Measurements from ENCODE around the gene TES. TPM values are rescaled to one million over a fixed set of nuclear protein-coding genes. Genes with fewer than 3 reads are reported as not detected.

TES gene
- total and polyA plus RNA-seq, 5 experiments from 2014 or later, result 119 to 185 (median 177) TPM

DNA sequence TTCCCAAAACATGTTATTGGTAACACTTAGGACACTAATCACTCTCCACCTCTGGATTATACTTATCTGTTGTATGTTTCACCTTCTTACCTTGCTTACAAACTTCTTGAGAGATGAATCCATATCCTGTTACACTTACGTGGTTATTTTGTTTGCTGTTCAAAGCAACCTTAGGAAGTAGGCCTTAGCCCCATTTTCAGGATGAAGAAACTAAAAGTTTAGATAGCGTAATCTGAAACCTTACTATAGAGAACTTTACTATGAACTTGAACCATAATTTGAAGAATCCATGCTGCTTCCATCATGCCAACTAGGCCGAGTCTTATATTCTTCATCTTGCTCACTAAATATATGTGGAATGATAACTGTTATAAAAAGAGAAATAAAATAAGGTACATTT, 4.6 kb downstream of the TES start:
- ATAC-seq (no peak), DNase-seq (no peak)
- POLR2A ChIA-PET, result no interaction called here
- Mint-ChIP-seq H3K4me3 (peak overlapping the region; percentile 24 to 99 (median 84)), H3K27ac (peak overlapping the region; percentile 1 to 99 (median 98)), H3K4me1 (peaks cover 36 to 85% (median 68%) of the 10 kb centered on the region in 4 donors), H3K36me3 (peaks cover 0 to 8% (median 7%) of the 10 kb centered on the region in 3 donors), H3K27me3 (no peaks in the 10 kb centered on the region), H3K9me3 (peaks cover 0 to 3% (median 0%) of the 10 kb centered on the region in 9 donors)

DNA sequence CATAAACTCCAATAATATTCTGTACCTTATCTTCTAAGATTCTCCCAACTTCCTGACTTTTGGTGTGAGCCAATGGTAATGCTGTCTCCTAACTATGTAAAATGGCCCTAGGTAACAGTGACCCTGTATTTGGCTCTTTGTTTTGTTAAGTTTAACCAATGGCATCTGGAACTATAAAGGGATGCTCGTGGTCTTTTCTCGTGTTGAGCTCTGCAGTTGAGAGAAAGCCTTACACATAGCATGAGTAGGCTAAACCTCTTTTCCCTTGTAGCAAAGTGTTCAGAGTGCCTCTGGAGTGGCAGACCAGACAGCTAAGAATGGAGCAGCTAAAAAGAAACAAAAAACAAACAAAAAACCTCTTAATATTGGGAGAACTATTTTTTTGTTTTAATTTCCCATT, 5.2 kb downstream of the TES start:
- ATAC-seq, result no peak
- Mint-ChIP-seq H3K27ac (peak overlapping the region in 9 of 10 donors; percentile 24 to 99 (median 97)), H3K4me3 (peak overlapping the region in 9 of 10 donors; percentile 12 to 99 (median 56)), H3K36me3 (peaks cover 0 to 8% (median 7%) of the 10 kb centered on the region in 3 donors), H3K27me3 (no peaks in the 10 kb centered on the region), H3K4me1 (peaks cover 39 to 89% (median 74%) of the 10 kb centered on the region in 4 donors), H3K9me3 (peaks cover 0 to 3% (median 0%) of the 10 kb centered on the region in 9 donors)
- no peak for DNase-seq
- POLR2A ChIA-PET, result interaction anchor here (1.5 to 1.6 kb wide), 2 partner anchors 10 to 17 kb away, joined by 3 to 5 read pairs; no protein-coding TSS in a partner anchor

GRCh38 chr7:116216956-116217571, 6.7 kb downstream of the TES start:
- H3K4me3 Mint-ChIP-seq, result peak overlapping the region in 7 of 10 donors; percentile 5 to 56 (median 39)
- peaks cover 0 to 9% (median 0%) of the 10 kb centered on the region in 3 donors for H3K36me3 Mint-ChIP-seq
- peak overlapping the region in 7 of 10 donors; percentile 23 to 99 (median 50) for H3K27ac Mint-ChIP-seq
- POLR2A ChIA-PET, result interaction anchor here (1.6 kb wide), 1 partner anchor 9 kb away, joined by 5 read pairs; no protein-coding TSS in a partner anchor
- DNase-seq, result no peak
- peaks cover 0 to 3% (median 0%) of the 10 kb centered on the region in 9 donors for H3K9me3 Mint-ChIP-seq
- peak in 1 of 2 donors; percentile 45 for ATAC-seq
- no peaks in the 10 kb centered on the region for H3K27me3 Mint-ChIP-seq
- H3K4me1 Mint-ChIP-seq, result peaks cover 42 to 96% (median 85%) of the 10 kb centered on the region in 4 donors

- peaks cover 42 to 96% (median 84%) of the 10 kb centered on the region in 4 donors for H3K4me1 Mint-ChIP-seq
- no peaks in the 10 kb centered on the region for H3K27me3 Mint-ChIP-seq
- POLR2A ChIA-PET, result no interaction called here
- ATAC-seq, result no peak
- H3K36me3 Mint-ChIP-seq, result peaks cover 0 to 10% (median 0%) of the 10 kb centered on the region in 3 donors
- peak overlapping the region; percentile 6 to 80 (median 52) for H3K27ac Mint-ChIP-seq
- DNase-seq, result no peak
- peak overlapping the region; percentile 25 to 58 (median 36) for H3K4me3 Mint-ChIP-seq
- H3K9me3 Mint-ChIP-seq, result peaks cover 0 to 3% (median 0%) of the 10 kb centered on the region in 9 donors
These were observed 7.8 kb downstream of the TES start for GRCh38 chr7:116218051-116218645.

DNA sequence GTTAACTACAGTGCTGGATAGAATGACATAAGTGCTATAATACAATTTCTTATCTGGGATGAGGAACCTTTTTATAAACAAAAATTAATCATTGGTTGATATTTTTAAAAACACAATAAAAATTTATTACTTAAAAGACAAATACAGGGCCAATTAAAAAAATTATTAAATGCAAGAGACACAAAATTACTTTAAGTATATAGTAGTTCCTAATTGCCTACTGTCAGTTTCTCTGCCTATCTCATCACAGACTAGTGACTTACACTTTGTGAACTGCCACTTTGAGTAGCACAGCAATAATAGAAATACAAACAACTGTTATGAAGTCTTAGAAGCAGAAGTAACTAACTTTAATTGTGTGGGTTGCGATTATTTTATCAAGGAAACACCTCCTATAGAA, 8.4 kb downstream of the TES start:
- DNase-seq (no peak), ATAC-seq (no peak)
- H3K27ac Mint-ChIP-seq, result peak overlapping the region in 7 of 10 donors; percentile 25 to 80 (median 37)
- POLR2A ChIA-PET, result interaction anchor here (1.7 kb wide), 1 partner anchor 9 kb away, joined by 7 read pairs; the partner anchor contains the start of gene TES
- H3K9me3 Mint-ChIP-seq, result peaks cover 0 to 3% (median 0%) of the 10 kb centered on the region in 9 donors
- H3K4me3 Mint-ChIP-seq, result peak overlapping the region in 9 of 10 donors; percentile 28 to 58 (median 38)
- peaks cover 45 to 96% (median 85%) of the 10 kb centered on the region in 4 donors for H3K4me1 Mint-ChIP-seq
- H3K36me3 Mint-ChIP-seq, result peaks cover 0 to 10% (median 0%) of the 10 kb centered on the region in 3 donors
- H3K27me3 Mint-ChIP-seq, result no peaks in the 10 kb centered on the region

DNA sequence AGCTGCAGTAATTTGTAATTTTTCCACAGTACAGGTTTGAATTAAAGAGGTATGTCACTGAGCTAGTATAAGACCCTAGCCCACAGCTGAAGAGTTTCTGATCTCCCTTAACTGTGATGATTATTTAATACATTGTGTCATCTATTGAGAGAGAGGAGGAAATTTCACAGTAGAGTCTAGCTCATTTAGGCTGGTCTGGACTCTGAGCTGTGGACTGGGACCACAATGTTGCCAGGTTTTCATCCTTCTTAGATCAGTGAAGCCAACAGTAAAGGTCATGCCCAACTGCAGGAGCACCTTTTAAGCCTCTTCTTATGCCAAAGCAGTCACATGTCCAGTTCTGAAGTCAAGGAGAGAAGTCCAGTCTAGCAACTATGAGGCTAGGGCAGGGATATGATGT, 8.9 kb downstream of the TES start:
- Mint-ChIP-seq H3K4me1 (peaks cover 48 to 96% (median 86%) of the 10 kb centered on the region in 4 donors), H3K27me3 (no peaks in the 10 kb centered on the region), H3K27ac (peak overlapping the region in 6 of 10 donors; percentile 11 to 82 (median 71)), H3K36me3 (peaks cover 0 to 10% (median 0%) of the 10 kb centered on the region in 3 donors), H3K9me3 (peaks cover 0 to 3% (median 0%) of the 10 kb centered on the region in 9 donors), H3K4me3 (peak overlapping the region in 9 of 10 donors; percentile 13 to 58 (median 51))
- ATAC-seq (no peak), DNase-seq (no peak)
- POLR2A ChIA-PET, result interaction anchor here (1.7 kb wide), 1 partner anchor 9 kb away, joined by 7 read pairs; the partner anchor contains the start of gene TES

DNA sequence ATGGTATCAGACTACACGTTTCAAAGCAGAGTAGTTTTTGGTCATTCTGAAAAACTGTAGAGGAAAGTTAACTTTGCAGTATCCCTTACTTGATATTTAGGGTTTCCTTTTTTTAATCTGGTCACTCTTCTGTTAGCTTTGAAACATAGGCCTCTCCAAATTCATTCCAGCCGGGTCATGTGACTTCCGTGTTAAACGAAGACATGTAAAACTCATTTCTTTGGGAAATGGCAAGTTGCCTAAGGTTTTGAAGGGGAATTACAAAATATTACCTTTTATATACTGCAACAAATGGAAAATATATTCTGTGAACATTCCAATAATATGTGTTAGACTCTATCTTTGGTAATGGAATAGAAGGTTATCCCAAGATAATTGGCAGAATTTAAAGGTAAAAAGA, 9.5 kb downstream of the TES start:
- Mint-ChIP-seq H3K27me3 (no peaks in the 10 kb centered on the region), H3K4me3 (peak overlapping the region in 8 of 10 donors; percentile 14 to 58 (median 52)), H3K36me3 (peaks cover 0 to 7% (median 0%) of the 10 kb centered on the region in 3 donors), H3K9me3 (peaks cover 0 to 3% (median 0%) of the 10 kb centered on the region in 9 donors), H3K4me1 (peaks cover 49 to 96% (median 86%) of the 10 kb centered on the region in 4 donors), H3K27ac (peak overlapping the region in 5 of 10 donors; percentile 50 to 80 (median 73))
- POLR2A ChIA-PET, result interaction anchor here (1.7 kb wide), 1 partner anchor 10 kb away, joined by 7 read pairs; the partner anchor contains the start of gene TES
- ATAC-seq, result no peak
- DNase-seq, result no peak

DNA sequence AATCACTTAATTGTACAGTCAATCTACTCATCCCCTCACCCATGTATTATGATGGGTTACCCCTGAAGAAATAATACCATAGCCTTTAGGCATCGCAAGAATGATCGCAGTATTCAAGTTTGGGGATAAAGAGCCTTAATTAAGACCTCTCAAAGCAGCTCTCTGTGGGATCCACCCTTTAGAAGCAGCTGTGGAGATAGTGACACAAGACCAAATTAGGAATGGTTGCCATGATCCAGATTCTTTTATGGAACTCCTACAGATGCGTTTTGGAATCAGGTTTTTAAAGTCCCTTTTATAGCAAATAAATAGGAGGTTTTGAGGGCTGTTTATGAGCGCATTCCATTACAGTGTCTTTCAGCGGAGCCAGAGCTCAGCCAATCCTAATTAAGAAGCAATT, 12.2 kb downstream of the TES start:
- no peaks in the 10 kb centered on the region for H3K27me3 Mint-ChIP-seq
- peak overlapping the region in 8 of 10 donors; percentile 12 to 63 (median 50) for H3K27ac Mint-ChIP-seq
- peaks cover 52 to 93% (median 90%) of the 10 kb centered on the region in 4 donors for H3K4me1 Mint-ChIP-seq
- peaks cover 0 to 6% (median 0%) of the 10 kb centered on the region in 3 donors for H3K36me3 Mint-ChIP-seq
- POLR2A ChIA-PET, result no interaction called here
- peak overlapping the region in 4 of 10 donors; percentile 35 to 68 (median 44) for H3K4me3 Mint-ChIP-seq
- DNase-seq (no peak), ATAC-seq (no peak)
- H3K9me3 Mint-ChIP-seq, result no peaks in the 10 kb centered on the region

DNA sequence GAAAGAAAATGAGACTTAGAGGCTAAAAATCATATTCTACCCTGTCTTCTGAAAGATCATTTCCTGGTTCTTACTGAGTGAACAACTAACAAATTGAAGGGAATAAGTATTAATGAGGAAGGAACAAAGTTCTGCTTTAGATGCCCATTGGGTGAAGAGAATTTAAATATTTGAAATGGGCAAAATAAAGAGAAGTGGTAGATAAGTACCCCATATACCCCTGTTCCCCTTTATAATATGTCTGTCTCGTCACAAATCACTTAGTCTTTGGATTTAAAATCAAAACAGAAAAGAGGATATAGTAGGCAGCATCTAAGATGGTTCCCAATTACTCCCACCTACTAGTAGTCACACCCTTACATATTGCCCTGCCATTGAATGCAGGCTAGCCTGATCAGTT, 13.2 kb downstream of the TES start:
- DNase-seq (no peak), ATAC-seq (no peak)
- POLR2A ChIA-PET, result interaction anchor here (3.9 kb wide), 1 partner anchor 13 kb away, joined by 21 read pairs; the partner anchor contains the start of gene TES
- Mint-ChIP-seq H3K27ac (peak overlapping the region in 9 of 10 donors; percentile 19 to 79 (median 71)), H3K9me3 (no peaks in the 10 kb centered on the region), H3K4me3 (peak overlapping the region in 9 of 10 donors; percentile 5 to 82 (median 55)), H3K4me1 (peaks cover 43 to 94% (median 89%) of the 10 kb centered on the region in 4 donors), H3K36me3 (peaks cover 0 to 2% (median 0%) of the 10 kb centered on the region in 3 donors), H3K27me3 (no peaks in the 10 kb centered on the region)

GRCh38 chr7:116224492-116225098, 14.3 kb downstream of the TES start:
- H3K4me3 Mint-ChIP-seq, result peak overlapping the region; percentile 26 to 82 (median 66)
- H3K36me3 Mint-ChIP-seq, result peaks cover 0 to 2% (median 0%) of the 10 kb centered on the region in 3 donors
- H3K27me3 Mint-ChIP-seq, result no peaks in the 10 kb centered on the region
- H3K27ac Mint-ChIP-seq, result peak overlapping the region in 9 of 10 donors; percentile 29 to 79 (median 71)
- H3K9me3 Mint-ChIP-seq, result no peaks in the 10 kb centered on the region
- ATAC-seq (peak; percentile 54 to 72), DNase-seq (no peak)
- peaks cover 42 to 93% (median 88%) of the 10 kb centered on the region in 4 donors for H3K4me1 Mint-ChIP-seq
- POLR2A ChIA-PET, result interaction anchor here (3.9 kb wide), 1 partner anchor 14 kb away, joined by 21 read pairs; the partner anchor contains the start of gene TES

DNA sequence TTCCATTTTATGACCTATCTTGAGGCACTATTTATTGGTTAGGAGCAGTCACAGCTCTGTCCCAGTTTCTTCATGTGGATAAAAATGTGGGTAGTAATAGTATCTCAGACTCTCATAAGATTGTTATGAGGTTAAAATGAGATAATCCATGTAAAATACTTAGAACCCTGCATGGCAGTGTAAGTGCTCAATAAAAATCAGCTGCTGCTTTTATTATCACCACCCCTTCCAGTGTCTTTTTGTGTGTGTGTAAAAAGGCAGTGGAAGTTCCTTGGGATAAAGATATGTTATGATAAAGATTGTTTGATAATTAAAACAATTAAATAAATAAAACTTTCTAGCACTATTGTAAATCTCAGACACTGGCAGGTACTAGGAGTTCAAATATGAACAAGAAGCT, 15.5 kb downstream of the TES start:
- Mint-ChIP-seq H3K27ac (peak overlapping the region in 4 of 10 donors; percentile 33 to 78 (median 60)), H3K36me3 (peaks cover 0 to 2% (median 0%) of the 10 kb centered on the region in 3 donors), H3K4me1 (peaks cover 46 to 93% (median 88%) of the 10 kb centered on the region in 4 donors), H3K4me3 (peak overlapping the region in 3 of 10 donors; percentile 4 to 44 (median 25)), H3K27me3 (no peaks in the 10 kb centered on the region), H3K9me3 (no peaks in the 10 kb centered on the region)
- ATAC-seq (no peak), DNase-seq (no peak)
- POLR2A ChIA-PET, result interaction anchor here (1.3 to 3.9 kb wide), 2 partner anchors 10 to 15 kb away, joined by 5 to 21 read pairs; partner anchors contain the start of gene TES

DNA sequence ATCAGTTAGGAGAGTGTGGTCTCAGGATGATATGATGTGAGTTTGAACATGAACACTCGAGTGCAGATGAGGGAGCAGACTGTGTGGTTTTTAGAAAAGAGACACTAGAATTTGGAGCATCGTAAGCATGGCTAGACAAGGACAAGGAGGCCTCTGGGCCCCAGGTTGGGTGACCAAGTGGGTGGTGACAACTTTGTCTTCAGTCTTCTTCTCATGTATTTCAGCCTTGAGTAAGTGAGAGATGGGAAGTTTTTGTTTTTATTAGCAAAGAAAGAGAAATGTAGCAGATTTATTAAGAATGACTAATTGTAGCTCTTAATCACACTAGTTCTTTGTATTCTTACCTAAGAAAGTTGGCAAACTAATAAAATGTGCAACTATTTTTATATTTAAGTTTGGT, 16.3 kb downstream of the TES start:
- ATAC-seq (no peak), DNase-seq (no peak)
- Mint-ChIP-seq H3K4me3 (peak overlapping the region in 6 of 10 donors; percentile 1 to 44 (median 24)), H3K27me3 (no peaks in the 10 kb centered on the region), H3K36me3 (peaks cover 0 to 2% (median 0%) of the 10 kb centered on the region in 3 donors), H3K9me3 (no peaks in the 10 kb centered on the region), H3K27ac (peak overlapping the region in 9 of 10 donors; percentile 1 to 78 (median 57)), H3K4me1 (peaks cover 44 to 95% (median 90%) of the 10 kb centered on the region in 4 donors)
- POLR2A ChIA-PET, result interaction anchor here (1.3 to 3.9 kb wide), 2 partner anchors 10 to 16 kb away, joined by 5 to 21 read pairs; partner anchors contain the start of gene TES
